Vagina (tissue), 2 donors: Measurements from ENCODE around the gene CYP2E1.

Experiments
- POLR2A ChIP-seq, 2 donors: fragments of 450-650 bp; IDR thresholded peaks; one replicate each; pipeline ENCODE4 v1.6.1; 2017; ENCODE audit warnings: antibody characterized with exemption in 2 of 2, mild to moderate bottlenecking in 2 of 2, moderate library complexity in 2 of 2
- POLR2AphosphoS5 ChIP-seq, 2 donors: sonication (generic); formaldehyde crosslinking; IDR thresholded peaks; one replicate each; pipeline ENCODE4 v1.9.0; 2017; ENCODE audit warnings: antibody characterized with exemption in 2 of 2, mild to moderate bottlenecking in 2 of 2, low read depth in 1 of 2; ENCODE audit not compliant: insufficient read depth in 1 of 2
- TF ChIP-seq, protein P1 (sequence below), 3 experiments: fragments of 450-650 bp in 2 of 3; fragments of 200-600 bp in 1 of 3; sonication (generic) in 1 of 3; IDR thresholded peaks; one replicate each; pipeline ENCODE4 v1.5.1; 2017 to 2019; ENCODE audit warnings: antibody characterized with exemption in 3 of 3, mild to moderate bottlenecking in 2 of 3, moderate library complexity in 2 of 3

DNA sequence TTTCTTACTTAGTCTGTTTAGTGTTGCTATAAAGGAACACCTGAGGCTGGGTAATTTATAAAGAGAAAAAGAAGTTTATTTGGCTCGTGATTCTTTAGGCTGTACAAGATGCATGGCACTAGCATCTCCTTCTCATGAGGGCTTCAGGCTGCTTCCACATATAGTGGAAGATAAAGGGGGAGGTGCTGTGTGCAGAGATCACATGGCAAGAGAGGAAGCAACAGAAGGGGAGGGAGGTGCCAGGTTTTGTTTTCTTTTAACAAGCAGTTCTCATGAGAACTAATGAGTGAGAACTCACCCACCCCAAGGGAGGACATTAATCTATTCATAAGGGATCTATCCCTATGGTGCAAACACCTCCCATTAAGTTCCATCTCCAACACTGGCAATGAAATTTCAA lies 17.3 kb downstream of the CYP2E1 start:
- TF ChIP-seq, protein P1, sequence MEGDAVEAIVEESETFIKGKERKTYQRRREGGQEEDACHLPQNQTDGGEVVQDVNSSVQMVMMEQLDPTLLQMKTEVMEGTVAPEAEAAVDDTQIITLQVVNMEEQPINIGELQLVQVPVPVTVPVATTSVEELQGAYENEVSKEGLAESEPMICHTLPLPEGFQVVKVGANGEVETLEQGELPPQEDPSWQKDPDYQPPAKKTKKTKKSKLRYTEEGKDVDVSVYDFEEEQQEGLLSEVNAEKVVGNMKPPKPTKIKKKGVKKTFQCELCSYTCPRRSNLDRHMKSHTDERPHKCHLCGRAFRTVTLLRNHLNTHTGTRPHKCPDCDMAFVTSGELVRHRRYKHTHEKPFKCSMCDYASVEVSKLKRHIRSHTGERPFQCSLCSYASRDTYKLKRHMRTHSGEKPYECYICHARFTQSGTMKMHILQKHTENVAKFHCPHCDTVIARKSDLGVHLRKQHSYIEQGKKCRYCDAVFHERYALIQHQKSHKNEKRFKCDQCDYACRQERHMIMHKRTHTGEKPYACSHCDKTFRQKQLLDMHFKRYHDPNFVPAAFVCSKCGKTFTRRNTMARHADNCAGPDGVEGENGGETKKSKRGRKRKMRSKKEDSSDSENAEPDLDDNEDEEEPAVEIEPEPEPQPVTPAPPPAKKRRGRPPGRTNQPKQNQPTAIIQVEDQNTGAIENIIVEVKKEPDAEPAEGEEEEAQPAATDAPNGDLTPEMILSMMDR (IDR thresholded peaks at IDR 0.05): no peak
- TF ChIP-seq POLR2A (IDR thresholded peaks at IDR 0.05) (no peak), POLR2AphosphoS5 (IDR thresholded peaks at IDR 0.05; ENCODE audit: insufficient read depth in 1 of 2, low read depth in 1 of 2) (no peak)
